ENCODE results near the gene SLC25A33.
"Not testable (repeated sequence)": the region's sequence is repeated elsewhere in the genome, so short reads cannot be mapped to it uniquely, and the experiment has no call there.

SLC25A33 gene

GRCh38 chr1:9539829-9540550 lies 725 bp downstream of the SLC25A33 start:
- no peak for FAIRE-seq

GRCh38 chr1:9542430-9542829 lies 3.2 kb downstream of the SLC25A33 start:
- FAIRE-seq, result no peak

- FAIRE-seq, result no peak
Measured at GRCh38 chr1:9544926-9545325, 5.7 kb downstream of the SLC25A33 start.

GRCh38 chr1:9549955-9550546 lies 10.8 kb downstream of the SLC25A33 start:
- FAIRE-seq, result no peak

- FAIRE-seq, result no peak
Measured at GRCh38 chr1:9551984-9552383, 12.7 kb downstream of the SLC25A33 start.

- FAIRE-seq, result no peak
Measured at GRCh38 chr1:9553736-9554144, 14.5 kb downstream of the SLC25A33 start.

- no peak for FAIRE-seq
Measured at GRCh38 chr1:9555942-9556341, 16.7 kb downstream of the SLC25A33 start.

GRCh38 chr1:9557624-9558023 lies 18.4 kb downstream of the SLC25A33 start:
- no peak for FAIRE-seq

GRCh38 chr1:9558271-9558945 lies 19.1 kb downstream of the SLC25A33 start:
- FAIRE-seq, result no peak

- no peak for FAIRE-seq
Measured at GRCh38 chr1:9558946-9559545, 19.8 kb downstream of the SLC25A33 start.

GRCh38 chr1:9559673-9560072 lies 20.4 kb downstream of the SLC25A33 start:
- FAIRE-seq, result no peak

- FAIRE-seq, result not testable (repeated sequence)
Measured at GRCh38 chr1:9560090-9560489, 20.8 kb downstream of the SLC25A33 start.

- no peak for FAIRE-seq
Measured at GRCh38 chr1:9561429-9561828, 22.2 kb downstream of the SLC25A33 start.

GRCh38 chr1:9569267-9569666 lies 30.0 kb downstream of the SLC25A33 start:
- no peak for FAIRE-seq

GRCh38 chr1:9570886-9571529 lies 31.7 kb downstream of the SLC25A33 start:
- FAIRE-seq, result not testable (repeated sequence)

GRCh38 chr1:9573723-9574122 lies 34.5 kb downstream of the SLC25A33 start:
- no peak for FAIRE-seq

- FAIRE-seq, result no peak
Measured at GRCh38 chr1:9575486-9575885, 36.2 kb downstream of the SLC25A33 start.

GRCh38 chr1:9576903-9577302 lies 37.6 kb downstream of the SLC25A33 start:
- FAIRE-seq, result no peak

GRCh38 chr1:9577423-9577822 lies 38.2 kb downstream of the SLC25A33 start:
- FAIRE-seq, result no peak

GRCh38 chr1:9580942-9581341 lies 41.7 kb downstream of the SLC25A33 start:
- FAIRE-seq, result no peak

- no peak for FAIRE-seq
Measured at GRCh38 chr1:9586147-9586766, 47.0 kb downstream of the SLC25A33 start.

- FAIRE-seq, result no peak
Measured at GRCh38 chr1:9588551-9589143, 49.4 kb downstream of the SLC25A33 start, which contains the start of gene TMEM201. TMEM201 (plus strand) TSS chr1:9588911; CDS start chr1:9588931, 20 bp downstream.
